WTC11 (cell line): Measurements from ENCODE around the gene USP34. TPM values are rescaled to one million over a fixed set of nuclear protein-coding genes. Genes with fewer than 3 reads are reported as not detected.

Source experiments
- ARID4B ChIP-seq: sonication (generic); formaldehyde crosslinking; IDR thresholded peaks from 2 replicates; pipeline ENCODE4 v1.8.0; 2023; ENCODE audit warnings: missing genetic modification reagents, mild to moderate bottlenecking, borderline replicate concordance
- ATF1 ChIP-seq: sonication (generic); formaldehyde crosslinking; IDR thresholded peaks from 2 replicates; pipeline ENCODE4 v1.8.1; 2023; ENCODE audit warnings: mild to moderate bottlenecking, moderate library complexity, missing genetic modification reagents
- CBFB ChIP-seq: sonication (generic); formaldehyde crosslinking; IDR thresholded peaks from 2 replicates; pipeline ENCODE4 v1.8.1; 2022; ENCODE audit warnings: mild to moderate bottlenecking, low read depth, missing genetic modification reagents
- CDX4 ChIP-seq: fragments of 250-450 bp; sonication (Bioruptor Pico); IDR thresholded peaks from 2 replicates; pipeline ENCODE4 v1.9.0; 2021; ENCODE audit warnings: moderate library complexity, mild to moderate bottlenecking, inconsistent platforms, borderline replicate concordance
- ESRRA ChIP-seq: sonication (generic); formaldehyde crosslinking; IDR thresholded peaks from 2 replicates; pipeline ENCODE4 v1.8.1; 2022; ENCODE audit warnings: mild to moderate bottlenecking, missing genetic modification reagents, borderline replicate concordance
- FOXP1 ChIP-seq: sonication (generic); formaldehyde crosslinking; IDR thresholded peaks from 2 replicates; pipeline ENCODE4 v1.8.0; 2022; ENCODE audit warnings: missing genetic modification reagents, mild to moderate bottlenecking, moderate library complexity, borderline replicate concordance
- GRHL2 ChIP-seq: fragments of 250-450 bp; sonication (Bioruptor Pico); IDR thresholded peaks from 2 replicates; pipeline ENCODE4 v1.8.0; 2022; ENCODE audit warnings: mild to moderate bottlenecking, moderate library complexity; ENCODE audit not compliant: insufficient replicate concordance, severe bottlenecking
- GTF2I ChIP-seq: fragments of 250-450 bp; sonication (Bioruptor Pico); conservative IDR thresholded peaks from 2 replicates; pipeline ENCODE4 v1.4.0; 2021; ENCODE audit warnings: mild to moderate bottlenecking
- NR2C2 ChIP-seq: sonication (generic); formaldehyde crosslinking; IDR thresholded peaks from 2 replicates; pipeline ENCODE4 v1.8.0; 2022; ENCODE audit warnings: mild to moderate bottlenecking, missing genetic modification reagents
- NR3C1 ChIP-seq: sonication (generic); formaldehyde crosslinking; conservative IDR thresholded peaks from 2 replicates; pipeline ENCODE4 v1.8.1; 2023; ENCODE audit warnings: low read depth, mild to moderate bottlenecking, missing genetic modification reagents
- SOX15 ChIP-seq: fragments of 250-450 bp; sonication (Bioruptor Pico); IDR thresholded peaks from 2 replicates; pipeline ENCODE4 v1.9.0; 2021; ENCODE audit warnings: mild to moderate bottlenecking
- TEAD4 ChIP-seq: sonication (generic); formaldehyde crosslinking; IDR thresholded peaks from 2 replicates; pipeline ENCODE4 v1.8.0; 2022; ENCODE audit warnings: mild to moderate bottlenecking, missing genetic modification reagents
- USF2 ChIP-seq: sonication (generic); formaldehyde crosslinking; IDR thresholded peaks from 2 replicates; pipeline ENCODE4 v1.8.1; 2023; ENCODE audit warnings: mild to moderate bottlenecking, missing genetic modification reagents, moderate library complexity
- ZBTB21 ChIP-seq: sonication (generic); formaldehyde crosslinking; IDR thresholded peaks from 2 replicates; pipeline ENCODE4 v1.8.1; 2023; ENCODE audit warnings: mild to moderate bottlenecking, missing genetic modification reagents, borderline replicate concordance
- ZNF671 ChIP-seq: fragments of 250-450 bp; sonication (Bioruptor Pico); IDR thresholded peaks from 2 replicates; pipeline ENCODE4 v1.8.0; 2021; ENCODE audit warnings: mild to moderate bottlenecking
- total RNA-seq: library from RNA; stranded (reverse); gene quantifications from 3 replicates; pipeline ENCODE4 v1.2.3, GENCODE V29; 2021
- TF ChIP-seq, protein P1 (sequence below): sonication (generic); formaldehyde crosslinking; IDR thresholded peaks from 2 replicates; pipeline ENCODE4 v1.8.1; 2023; ENCODE audit warnings: mild to moderate bottlenecking, moderate library complexity, missing genetic modification reagents
- TF ChIP-seq, protein P2 (sequence below): sonication (generic); formaldehyde crosslinking; IDR thresholded peaks from 2 replicates; pipeline ENCODE4 v1.8.1; 2022; ENCODE audit warnings: low read depth, missing genetic modification reagents, borderline replicate concordance
- TF ChIP-seq, protein P3 (sequence below): sonication (generic); formaldehyde crosslinking; IDR thresholded peaks from 2 replicates; pipeline ENCODE4 v1.8.0; 2023; ENCODE audit warnings: missing genetic modification reagents
- TF ChIP-seq, protein P4 (sequence below): fragments of 250-450 bp; sonication (Bioruptor Pico); IDR thresholded peaks from 2 replicates; pipeline ENCODE4 v2.1.2; 2022; ENCODE audit warnings: mild to moderate bottlenecking, moderate library complexity
- TF ChIP-seq, protein P5 (sequence below): fragments of 250-450 bp; sonication (Bioruptor Pico); IDR thresholded peaks from 2 replicates; pipeline ENCODE4 v1.9.0; 2021; ENCODE audit warnings: mild to moderate bottlenecking
- TF ChIP-seq, protein P6 (sequence below): fragments of 250-450 bp; sonication (Bioruptor Pico); IDR thresholded peaks from 2 replicates; pipeline ENCODE4 v1.8.0; 2021; ENCODE audit warnings: mild to moderate bottlenecking

Gene USP34
- total RNA-seq, 1 experiment from 2014 or later = 92.3 TPM

DNA sequence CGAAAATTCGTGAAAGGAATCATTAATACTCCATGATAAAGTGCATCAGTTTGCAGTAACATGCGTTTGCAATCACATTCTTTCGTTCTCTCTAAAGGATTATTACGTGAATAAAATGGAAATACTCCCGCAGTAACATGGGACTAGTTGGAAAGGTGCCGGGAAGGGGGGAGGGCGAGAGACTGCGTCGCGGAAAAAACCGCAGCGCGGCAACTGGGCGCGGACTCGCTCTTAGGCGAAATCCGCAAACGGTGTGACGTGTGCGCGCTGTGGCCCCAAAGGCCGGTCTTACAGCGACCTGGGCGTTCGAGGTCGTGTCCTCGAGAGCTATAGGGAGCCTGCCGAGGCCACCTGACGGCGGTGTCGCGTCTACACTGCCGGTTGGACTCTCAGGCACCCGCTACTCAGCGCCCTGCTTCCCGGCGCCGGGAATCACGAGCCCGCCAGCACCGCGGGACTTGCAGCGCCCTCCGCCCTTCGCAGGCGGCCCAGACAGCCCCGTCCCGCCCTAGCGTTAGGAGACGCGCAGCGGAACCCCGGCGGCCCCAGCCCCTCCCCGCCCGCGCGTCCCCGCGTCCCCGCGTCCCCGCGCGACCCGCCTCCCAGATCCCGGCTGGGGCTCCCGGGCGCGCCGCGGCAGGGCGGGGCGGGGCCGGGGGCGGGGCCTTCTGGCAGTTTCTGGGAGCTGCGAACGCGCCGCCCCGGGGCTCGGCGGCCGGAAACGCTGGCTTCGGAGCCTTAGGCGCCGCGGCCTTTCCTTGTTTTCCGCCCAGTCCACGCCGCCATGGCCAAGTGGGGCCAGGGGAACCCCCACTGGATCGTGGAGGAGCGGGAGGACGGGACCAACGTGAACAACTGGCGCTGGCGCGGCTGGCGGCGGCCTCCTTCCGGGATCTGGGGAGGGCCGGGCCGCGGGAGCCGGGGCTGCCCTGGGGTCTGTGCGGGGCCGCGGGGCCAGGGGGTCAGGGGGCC lies 293.8 kb downstream of the USP34 start (continued):
- TF ChIP-seq, protein P1, sequence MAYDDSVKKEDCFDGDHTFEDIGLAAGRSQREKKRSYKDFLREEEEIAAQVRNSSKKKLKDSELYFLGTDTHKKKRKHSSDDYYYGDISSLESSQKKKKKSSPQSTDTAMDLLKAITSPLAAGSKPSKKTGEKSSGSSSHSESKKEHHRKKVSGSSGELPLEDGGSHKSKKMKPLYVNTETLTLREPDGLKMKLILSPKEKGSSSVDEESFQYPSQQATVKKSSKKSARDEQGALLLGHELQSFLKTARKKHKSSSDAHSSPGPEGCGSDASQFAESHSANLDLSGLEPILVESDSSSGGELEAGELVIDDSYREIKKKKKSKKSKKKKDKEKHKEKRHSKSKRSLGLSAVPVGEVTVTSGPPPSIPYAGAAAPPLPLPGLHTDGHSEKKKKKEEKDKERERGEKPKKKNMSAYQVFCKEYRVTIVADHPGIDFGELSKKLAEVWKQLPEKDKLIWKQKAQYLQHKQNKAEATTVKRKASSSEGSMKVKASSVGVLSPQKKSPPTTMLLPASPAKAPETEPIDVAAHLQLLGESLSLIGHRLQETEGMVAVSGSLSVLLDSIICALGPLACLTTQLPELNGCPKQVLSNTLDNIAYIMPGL (CRISPR knock-in tag) = peak; percentile 65
- TF ChIP-seq NR3C1 = 0 out of 2 replicates have a peak, but pooled peaks have one; percentile 44
- no peak for TF ChIP-seq ATF1 (CRISPR knock-in tag)
- TF ChIP-seq, protein P2, sequence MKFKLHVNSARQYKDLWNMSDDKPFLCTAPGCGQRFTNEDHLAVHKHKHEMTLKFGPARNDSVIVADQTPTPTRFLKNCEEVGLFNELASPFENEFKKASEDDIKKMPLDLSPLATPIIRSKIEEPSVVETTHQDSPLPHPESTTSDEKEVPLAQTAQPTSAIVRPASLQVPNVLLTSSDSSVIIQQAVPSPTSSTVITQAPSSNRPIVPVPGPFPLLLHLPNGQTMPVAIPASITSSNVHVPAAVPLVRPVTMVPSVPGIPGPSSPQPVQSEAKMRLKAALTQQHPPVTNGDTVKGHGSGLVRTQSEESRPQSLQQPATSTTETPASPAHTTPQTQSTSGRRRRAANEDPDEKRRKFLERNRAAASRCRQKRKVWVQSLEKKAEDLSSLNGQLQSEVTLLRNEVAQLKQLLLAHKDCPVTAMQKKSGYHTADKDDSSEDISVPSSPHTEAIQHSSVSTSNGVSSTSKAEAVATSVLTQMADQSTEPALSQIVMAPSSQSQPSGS = no peak
- no peak for TF ChIP-seq GTF2I
- TF ChIP-seq USF2 (CRISPR knock-in tag) = no peak
- TF ChIP-seq GRHL2 = no peak
- TF ChIP-seq, protein P3, sequence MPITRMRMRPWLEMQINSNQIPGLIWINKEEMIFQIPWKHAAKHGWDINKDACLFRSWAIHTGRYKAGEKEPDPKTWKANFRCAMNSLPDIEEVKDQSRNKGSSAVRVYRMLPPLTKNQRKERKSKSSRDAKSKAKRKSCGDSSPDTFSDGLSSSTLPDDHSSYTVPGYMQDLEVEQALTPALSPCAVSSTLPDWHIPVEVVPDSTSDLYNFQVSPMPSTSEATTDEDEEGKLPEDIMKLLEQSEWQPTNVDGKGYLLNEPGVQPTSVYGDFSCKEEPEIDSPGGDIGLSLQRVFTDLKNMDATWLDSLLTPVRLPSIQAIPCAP (CRISPR knock-in tag) = no peak; the same call in 1 of the 2 replicates
- TF ChIP-seq ARID4B (CRISPR knock-in tag) = peak; percentile 75
- TF ChIP-seq CDX4 (CRISPR knock-in tag) = no peak
- TF ChIP-seq ZNF671 (CRISPR knock-in tag) = no peak
- peak; percentile 25; the same call in 1 of the 2 replicates for TF ChIP-seq CBFB (CRISPR knock-in tag)
- TF ChIP-seq FOXP1 = peak; percentile 91
- TF ChIP-seq ESRRA = peak; percentile 23; the same call in 1 of the 2 replicates
- TF ChIP-seq, protein P4, sequence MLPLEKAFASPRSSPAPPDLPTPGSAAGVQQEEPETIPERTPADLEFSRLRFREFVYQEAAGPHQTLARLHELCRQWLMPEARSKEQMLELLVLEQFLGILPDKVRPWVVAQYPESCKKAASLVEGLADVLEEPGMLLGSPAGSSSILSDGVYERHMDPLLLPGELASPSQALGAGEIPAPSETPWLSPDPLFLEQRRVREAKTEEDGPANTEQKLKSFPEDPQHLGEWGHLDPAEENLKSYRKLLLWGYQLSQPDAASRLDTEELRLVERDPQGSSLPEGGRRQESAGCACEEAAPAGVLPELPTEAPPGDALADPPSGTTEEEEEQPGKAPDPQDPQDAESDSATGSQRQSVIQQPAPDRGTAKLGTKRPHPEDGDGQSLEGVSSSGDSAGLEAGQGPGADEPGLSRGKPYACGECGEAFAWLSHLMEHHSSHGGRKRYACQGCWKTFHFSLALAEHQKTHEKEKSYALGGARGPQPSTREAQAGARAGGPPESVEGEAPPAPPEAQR (CRISPR knock-in tag) = no peak
- no peak for TF ChIP-seq SOX15
- TF ChIP-seq, protein P5, sequence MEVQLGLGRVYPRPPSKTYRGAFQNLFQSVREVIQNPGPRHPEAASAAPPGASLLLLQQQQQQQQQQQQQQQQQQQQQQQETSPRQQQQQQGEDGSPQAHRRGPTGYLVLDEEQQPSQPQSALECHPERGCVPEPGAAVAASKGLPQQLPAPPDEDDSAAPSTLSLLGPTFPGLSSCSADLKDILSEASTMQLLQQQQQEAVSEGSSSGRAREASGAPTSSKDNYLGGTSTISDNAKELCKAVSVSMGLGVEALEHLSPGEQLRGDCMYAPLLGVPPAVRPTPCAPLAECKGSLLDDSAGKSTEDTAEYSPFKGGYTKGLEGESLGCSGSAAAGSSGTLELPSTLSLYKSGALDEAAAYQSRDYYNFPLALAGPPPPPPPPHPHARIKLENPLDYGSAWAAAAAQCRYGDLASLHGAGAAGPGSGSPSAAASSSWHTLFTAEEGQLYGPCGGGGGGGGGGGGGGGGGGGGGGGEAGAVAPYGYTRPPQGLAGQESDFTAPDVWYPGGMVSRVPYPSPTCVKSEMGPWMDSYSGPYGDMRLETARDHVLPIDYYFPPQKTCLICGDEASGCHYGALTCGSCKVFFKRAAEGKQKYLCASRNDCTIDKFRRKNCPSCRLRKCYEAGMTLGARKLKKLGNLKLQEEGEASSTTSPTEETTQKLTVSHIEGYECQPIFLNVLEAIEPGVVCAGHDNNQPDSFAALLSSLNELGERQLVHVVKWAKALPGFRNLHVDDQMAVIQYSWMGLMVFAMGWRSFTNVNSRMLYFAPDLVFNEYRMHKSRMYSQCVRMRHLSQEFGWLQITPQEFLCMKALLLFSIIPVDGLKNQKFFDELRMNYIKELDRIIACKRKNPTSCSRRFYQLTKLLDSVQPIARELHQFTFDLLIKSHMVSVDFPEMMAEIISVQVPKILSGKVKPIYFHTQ (CRISPR knock-in tag) = no peak
- TF ChIP-seq NR2C2 = peak; percentile 21; the same call in 1 of the 2 replicates
- no peak for TF ChIP-seq ZBTB21
- TF ChIP-seq, protein P6, sequence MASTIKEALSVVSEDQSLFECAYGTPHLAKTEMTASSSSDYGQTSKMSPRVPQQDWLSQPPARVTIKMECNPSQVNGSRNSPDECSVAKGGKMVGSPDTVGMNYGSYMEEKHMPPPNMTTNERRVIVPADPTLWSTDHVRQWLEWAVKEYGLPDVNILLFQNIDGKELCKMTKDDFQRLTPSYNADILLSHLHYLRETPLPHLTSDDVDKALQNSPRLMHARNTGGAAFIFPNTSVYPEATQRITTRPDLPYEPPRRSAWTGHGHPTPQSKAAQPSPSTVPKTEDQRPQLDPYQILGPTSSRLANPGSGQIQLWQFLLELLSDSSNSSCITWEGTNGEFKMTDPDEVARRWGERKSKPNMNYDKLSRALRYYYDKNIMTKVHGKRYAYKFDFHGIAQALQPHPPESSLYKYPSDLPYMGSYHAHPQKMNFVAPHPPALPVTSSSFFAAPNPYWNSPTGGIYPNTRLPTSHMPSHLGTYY (CRISPR knock-in tag) = no peak
- no peak for TF ChIP-seq TEAD4 (CRISPR knock-in tag)
